WERI-Rb-1 (cell line): ENCODE results near the gene UBE3D.
A peak's percentile ranks its signal among the peaks of the same experiment; 100 is the strongest.

Experiments
- DNase-seq: peaks from one replicate; pipeline ENCODE4 v3.0.0-alpha.2; 2020
- H3K27ac ChIP-seq: fragments of 250-450 bp; sonication (Bioruptor Pico); 2 replicates; pipeline ENCODE4 v1.5.1; 2020; ENCODE audit warnings: mild to moderate bottlenecking, moderate library complexity
- H3K27me3 ChIP-seq: fragments of 250-450 bp; sonication (Bioruptor Pico); 2 replicates; pipeline ENCODE4 v1.5.1; 2021; ENCODE audit warnings: mild to moderate bottlenecking, low read depth, moderate library complexity; ENCODE audit not compliant: insufficient read depth, severe bottlenecking
- H3K36me3 ChIP-seq: fragments of 250-450 bp; sonication (Bioruptor Pico); 2 replicates; pipeline ENCODE4 v1.5.1; 2020; ENCODE audit warnings: mild to moderate bottlenecking, moderate library complexity
- H3K4me3 ChIP-seq: 2 replicates; pipeline ENCODE4 v1.5.1; 2011; ENCODE audit warnings: low read depth, mild to moderate bottlenecking, control low read depth, low read length
- H3K9me3 ChIP-seq: fragments of 250-450 bp; sonication (Bioruptor Pico); 2 replicates; pipeline ENCODE4 v1.5.1; 2021; ENCODE audit warnings: mild to moderate bottlenecking, moderate library complexity; ENCODE audit not compliant: severe bottlenecking
- TF ChIP-seq, protein P1 (sequence below): IDR thresholded peaks from 2 replicates; pipeline ENCODE4 v1.5.1; 2011; ENCODE audit warnings: low read depth, mild to moderate bottlenecking, control low read depth, inconsistent platforms, low read length

Gene UBE3D

DNA sequence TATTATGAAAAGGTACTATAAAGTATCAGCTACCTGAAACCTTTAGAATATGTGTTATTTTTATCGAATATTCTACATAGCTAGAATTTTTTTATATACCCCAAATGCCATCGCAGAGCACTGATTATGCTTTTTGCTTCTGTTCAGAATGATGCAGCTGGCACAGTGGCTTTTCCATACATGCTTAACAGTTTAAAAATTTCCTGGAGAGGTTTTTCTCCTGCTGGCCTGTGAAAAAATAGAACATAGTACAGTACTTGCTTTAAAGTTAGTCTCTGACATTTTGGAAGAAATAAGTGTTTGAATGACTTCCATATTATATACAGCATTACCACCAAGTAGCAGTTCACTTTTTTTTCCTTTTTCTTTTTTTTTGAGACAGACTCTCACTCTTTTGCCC is 7.1 kb upstream of the UBE3D start:
- Histone ChIP-seq H3K9me3 (no peaks in the 10 kb centered on the region), H3K4me3 (no peak overlapping the region), H3K36me3 (peaks cover 1% of the 10 kb centered on the region; the same call in 1 of the 2 replicates), H3K27me3 (no peaks in the 10 kb centered on the region), H3K27ac (no peak overlapping the region)
- TF ChIP-seq, protein P1, sequence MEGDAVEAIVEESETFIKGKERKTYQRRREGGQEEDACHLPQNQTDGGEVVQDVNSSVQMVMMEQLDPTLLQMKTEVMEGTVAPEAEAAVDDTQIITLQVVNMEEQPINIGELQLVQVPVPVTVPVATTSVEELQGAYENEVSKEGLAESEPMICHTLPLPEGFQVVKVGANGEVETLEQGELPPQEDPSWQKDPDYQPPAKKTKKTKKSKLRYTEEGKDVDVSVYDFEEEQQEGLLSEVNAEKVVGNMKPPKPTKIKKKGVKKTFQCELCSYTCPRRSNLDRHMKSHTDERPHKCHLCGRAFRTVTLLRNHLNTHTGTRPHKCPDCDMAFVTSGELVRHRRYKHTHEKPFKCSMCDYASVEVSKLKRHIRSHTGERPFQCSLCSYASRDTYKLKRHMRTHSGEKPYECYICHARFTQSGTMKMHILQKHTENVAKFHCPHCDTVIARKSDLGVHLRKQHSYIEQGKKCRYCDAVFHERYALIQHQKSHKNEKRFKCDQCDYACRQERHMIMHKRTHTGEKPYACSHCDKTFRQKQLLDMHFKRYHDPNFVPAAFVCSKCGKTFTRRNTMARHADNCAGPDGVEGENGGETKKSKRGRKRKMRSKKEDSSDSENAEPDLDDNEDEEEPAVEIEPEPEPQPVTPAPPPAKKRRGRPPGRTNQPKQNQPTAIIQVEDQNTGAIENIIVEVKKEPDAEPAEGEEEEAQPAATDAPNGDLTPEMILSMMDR: no peak
- DNase-seq: no peak

- TF ChIP-seq, protein P1: no peak
- Histone ChIP-seq H3K4me3 (no peak overlapping the region), H3K27ac (no peak overlapping the region), H3K27me3 (no peaks in the 10 kb centered on the region), H3K9me3 (no peaks in the 10 kb centered on the region), H3K36me3 (peaks cover 2% of the 10 kb centered on the region; the same call in 1 of the 2 replicates)
- no peak for DNase-seq
Observed at GRCh38 chr6:83071707-83072106, 6.1 kb upstream of the UBE3D start.

- no peaks in the 10 kb centered on the region for H3K27me3 ChIP-seq
- no peak overlapping the region for H3K27ac ChIP-seq
- no peak overlapping the region for H3K4me3 ChIP-seq
- no peaks in the 10 kb centered on the region for H3K9me3 ChIP-seq
- peaks cover 2% of the 10 kb centered on the region; the same call in 1 of the 2 replicates for H3K36me3 ChIP-seq
- TF ChIP-seq, protein P1: no peak
- DNase-seq: no peak
Observed at GRCh38 chr6:83071023-83071422, 5.4 kb upstream of the UBE3D start.

DNA sequence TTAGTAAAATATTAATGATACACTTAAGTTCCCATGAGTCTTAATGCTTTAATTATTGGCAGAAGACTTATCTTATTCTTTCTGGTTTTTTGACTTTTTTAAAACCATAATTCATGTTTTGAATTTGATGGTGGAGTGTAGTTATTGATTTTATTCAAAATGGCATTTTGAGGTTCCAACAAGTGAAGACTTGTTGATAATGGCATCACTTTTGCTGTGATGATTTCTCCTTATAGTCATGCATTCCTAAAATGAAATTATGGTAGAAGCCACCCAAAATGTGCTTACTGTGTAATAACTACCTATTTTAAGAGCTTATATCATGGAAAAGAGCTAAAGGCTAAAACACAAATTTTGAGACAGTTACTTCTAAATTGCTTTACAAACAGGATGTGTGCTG is 4.0 kb upstream of the UBE3D start:
- no peak for DNase-seq
- TF ChIP-seq, protein P1: no peak
- H3K36me3 ChIP-seq: peaks cover 2% of the 10 kb centered on the region; the same call in 1 of the 2 replicates
- no peak overlapping the region for H3K4me3 ChIP-seq
- no peaks in the 10 kb centered on the region for H3K9me3 ChIP-seq
- no peaks in the 10 kb centered on the region for H3K27me3 ChIP-seq
- H3K27ac ChIP-seq: no peak overlapping the region

GRCh38 chr6:83068616-83069015 is 3.0 kb upstream of the UBE3D start:
- no peak for DNase-seq
- Histone ChIP-seq H3K36me3 (peaks cover 2% of the 10 kb centered on the region; the same call in 1 of the 2 replicates), H3K9me3 (no peaks in the 10 kb centered on the region), H3K27ac (no peak overlapping the region; the same call in none of the 2 replicates), H3K4me3 (peak overlapping the region; percentile 87), H3K27me3 (no peaks in the 10 kb centered on the region)
- TF ChIP-seq, protein P1: no peak
